GM08714 (cell line): ENCODE results near the gene MRM2.
A peak's percentile ranks its signal among the peaks of the same experiment; 100 is the strongest.

Source experiments
- H3K4me3 ChIP-seq: fragments of 200-500 bp; sonication (Bioruptor generic); 2 replicates; pipeline ENCODE4 v1.5.1; 2014; ENCODE audit warnings: mild to moderate bottlenecking, low read length, inconsistent platforms
- ZNF274 ChIP-seq: IDR thresholded peaks from 2 replicates; pipeline ENCODE4 v1.6.1; 2012; ENCODE audit warnings: mild to moderate bottlenecking, low read depth, low read length

MRM2 gene

GRCh38 chr7:2245883-2246675, 4.1 kb upstream of the MRM2 start:
- no peak overlapping the region; the same call in 1 of the 2 replicates for H3K4me3 ChIP-seq
- no peak for TF ChIP-seq ZNF274

GRCh38 chr7:2244404-2244995, 2.5 kb upstream of the MRM2 start:
- no peak overlapping the region for H3K4me3 ChIP-seq
- TF ChIP-seq ZNF274, result no peak

GRCh38 chr7:2243458-2243857, 1.5 kb upstream of the MRM2 start:
- H3K4me3 ChIP-seq, result no peak overlapping the region
- TF ChIP-seq ZNF274, result no peak

GRCh38 chr7:2242541-2243429, 780 bp upstream of the MRM2 start:
- peak overlapping the region; percentile 92 for H3K4me3 ChIP-seq
- no peak for TF ChIP-seq ZNF274

- no peak overlapping the region for H3K4me3 ChIP-seq
Measured at GRCh38 chr7:2239242-2239641, 2.8 kb downstream of the MRM2 start.

GRCh38 chr7:2237109-2237602, 4.8 kb downstream of the MRM2 start:
- no peak overlapping the region for H3K4me3 ChIP-seq
- no peak for TF ChIP-seq ZNF274

More at GRCh38 chr7:2239242-2239641, 2.8 kb downstream of the MRM2 start:
- TF ChIP-seq ZNF274, result no peak

GRCh38 chr7:2233926-2234325, 8.1 kb downstream of the MRM2 start:
- no peak overlapping the region for H3K4me3 ChIP-seq
- TF ChIP-seq ZNF274, result no peak

GRCh38 chr7:2232766-2233520, 9.1 kb downstream of the MRM2 start, which contains the start of gene MAD1L1:
Gene MAD1L1, minus strand, starts transcription at chr7:2232945. Its CDS starts 2,812 bp downstream, at chr7:2230133.
- TF ChIP-seq ZNF274, result no peak

GRCh38 chr7:2231992-2232765, 9.8 kb downstream of the MRM2 start:
- TF ChIP-seq ZNF274, result no peak
- peak overlapping the region; percentile 86 for H3K4me3 ChIP-seq

More at GRCh38 chr7:2232766-2233520, 9.1 kb downstream of the MRM2 start, which contains the start of gene MAD1L1:
- peak within 1 kb of the TSS; percentile 86 for H3K4me3 ChIP-seq

GRCh38 chr7:2230882-2231281, 11.1 kb downstream of the MRM2 start:
- no peak overlapping the region for H3K4me3 ChIP-seq
- no peak for TF ChIP-seq ZNF274

- H3K4me3 ChIP-seq, result no peak overlapping the region
- TF ChIP-seq ZNF274, result no peak
Measured at GRCh38 chr7:2230226-2230625, 11.8 kb downstream of the MRM2 start.

- TF ChIP-seq ZNF274, result no peak
Measured at GRCh38 chr7:2229467-2229866, 12.5 kb downstream of the MRM2 start.

GRCh38 chr7:2228921-2229320, 13.1 kb downstream of the MRM2 start:
- H3K4me3 ChIP-seq, result no peak overlapping the region
- no peak for TF ChIP-seq ZNF274

More at GRCh38 chr7:2229467-2229866, 12.5 kb downstream of the MRM2 start:
- H3K4me3 ChIP-seq, result no peak overlapping the region

- no peak overlapping the region for H3K4me3 ChIP-seq
- no peak for TF ChIP-seq ZNF274
Measured at GRCh38 chr7:2227699-2228098, 14.3 kb downstream of the MRM2 start.
